Activated naive CD8-positive, alpha-beta T cell treated with anti-CD3 and anti-CD28 coated beads, Interleukin-2, amount 50 U/mL, for 16 hours (primary cell): ENCODE results near the gene VPS36.
"Not testable (repeated sequence)": the region's sequence is repeated elsewhere in the genome, so short reads cannot be mapped to it uniquely, and the experiment has no call there.

Experiments
- DNase-seq: peaks from one replicate; pipeline ENCODE4 v3.0.0-alpha.2; 2020; ENCODE audit warnings: low read depth, low spot score

Gene VPS36

GRCh38 chr13:52377898-52378297 lies 72.5 kb downstream of the VPS36 start:
- DNase-seq: no peak

GRCh38 chr13:52374873-52375411 lies 75.5 kb downstream of the VPS36 start:
- DNase-seq: no peak

- no peak for DNase-seq
Measured at GRCh38 chr13:52374389-52374788, 76.0 kb downstream of the VPS36 start.

DNA sequence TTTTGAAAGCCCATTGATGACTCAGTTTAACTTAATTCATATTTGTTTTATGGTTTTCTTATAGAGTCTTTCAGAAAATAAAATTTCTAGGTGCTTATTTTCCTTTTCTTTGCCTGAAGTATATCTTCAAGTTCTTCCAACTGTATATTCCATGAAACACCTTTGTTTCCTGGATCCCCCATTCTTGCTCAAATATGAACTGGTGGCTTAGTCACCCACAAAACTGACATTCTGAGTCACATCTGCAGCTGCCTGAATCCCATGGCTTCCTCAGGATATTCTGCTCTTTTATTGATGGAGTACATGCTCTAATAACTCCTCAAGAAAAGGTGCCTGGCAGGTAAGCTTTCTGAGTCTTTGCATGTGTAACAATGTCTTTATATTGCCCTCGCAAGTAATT lies 77.2 kb downstream of the VPS36 start:
- DNase-seq: not testable (repeated sequence)

DNA sequence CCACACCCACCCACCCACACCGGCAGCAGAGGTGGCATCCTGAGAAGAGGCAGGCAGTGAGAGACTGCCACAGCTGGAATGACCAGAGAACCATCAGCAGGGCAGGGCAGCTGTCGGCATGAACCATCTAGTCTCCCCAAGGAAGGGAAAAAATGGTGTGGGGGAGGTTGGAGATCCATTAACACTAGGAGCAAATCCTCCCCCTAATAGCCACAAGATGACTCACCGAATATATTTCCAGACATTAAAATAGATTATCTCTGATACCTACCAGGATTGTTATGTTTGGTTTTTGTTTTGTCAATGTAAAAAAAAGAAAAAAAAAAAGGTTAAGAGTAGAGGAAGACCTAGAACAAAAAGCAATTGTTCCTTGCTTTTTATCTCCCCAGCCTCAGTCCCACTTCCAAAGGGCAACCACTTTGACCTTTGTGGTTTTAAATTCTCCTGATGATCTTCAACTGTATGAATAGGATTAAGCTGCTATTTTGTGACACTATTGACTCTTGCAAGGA lies 78.6 kb downstream of the VPS36 start:
- no peak for DNase-seq

- DNase-seq: no peak
Measured at GRCh38 chr13:52366291-52366690, 84.1 kb downstream of the VPS36 start.
